Esophagus (tissue), 2 donors: ENCODE results near the gene RPL38. TPM values are rescaled to one million over a fixed set of nuclear protein-coding genes. Genes with fewer than 3 reads are reported as not detected.

ENCODE experiments used
- H3K27ac ChIP-seq, 2 donors: one replicate each; pipeline ENCODE4 v1.5.1; 2013; ENCODE audit warnings: low read depth in 2 of 2, mild to moderate bottlenecking in 2 of 2, inconsistent platforms in 1 of 2, low read length in 1 of 2, moderate library complexity in 1 of 2
- H3K27me3 ChIP-seq, 2 donors: one replicate each; pipeline ENCODE4 v1.6.1; 2013; ENCODE audit warnings: low read length in 2 of 2, control low read depth in 1 of 2, mild to moderate bottlenecking in 1 of 2; ENCODE audit not compliant: insufficient read depth in 2 of 2, control insufficient read depth in 1 of 2
- H3K36me3 ChIP-seq, 2 donors: one replicate each; pipeline ENCODE4 v1.6.1; 2013; ENCODE audit warnings: low read length in 1 of 2; ENCODE audit not compliant: control insufficient read depth in 2 of 2, insufficient read depth in 2 of 2
- H3K4me1 ChIP-seq, 2 donors: one replicate each; pipeline ENCODE4 v1.6.1; 2013; ENCODE audit warnings: low read length in 1 of 2; ENCODE audit not compliant: control insufficient read depth in 2 of 2, insufficient read depth in 2 of 2
- H3K4me3 ChIP-seq, 2 donors: one replicate each; pipeline ENCODE4 v1.5.1; 2013; ENCODE audit warnings: low read length in 2 of 2, mild to moderate bottlenecking in 2 of 2, low read depth in 1 of 2, moderate library complexity in 1 of 2
- H3K9me3 ChIP-seq, 2 donors: one replicate each; pipeline ENCODE4 v1.6.1; 2013; ENCODE audit warnings: mild to moderate bottlenecking in 2 of 2, low read depth in 1 of 2, low read length in 1 of 2, moderate library complexity in 1 of 2; ENCODE audit not compliant: control insufficient read depth in 2 of 2, insufficient read depth in 1 of 2
- WGBS, 2 donors: extraction: QIAGEN DNeasy Blood & Tissue Kit; methylation state at CpG; one replicate each; pipeline ENCODE4 v1.1.7; 2013; 5-methylcytosine and 5-hydroxymethylcytosine counted together
- polyA plus RNA-seq, 2 donors: library from polyadenylated mRNA; stranded (reverse); fragments of 200-250 nt; gene quantifications; one replicate each; pipeline ENCODE4 v1.2.3, GENCODE V29; 2013
- donor health status: healthy with polysubstance abuse.
- donor health status: Bipolar disorder and iron deficiency.

Gene RPL38
- polyA plus RNA-seq, 2 donors: 1,223 to 1,349 TPM

DNA sequence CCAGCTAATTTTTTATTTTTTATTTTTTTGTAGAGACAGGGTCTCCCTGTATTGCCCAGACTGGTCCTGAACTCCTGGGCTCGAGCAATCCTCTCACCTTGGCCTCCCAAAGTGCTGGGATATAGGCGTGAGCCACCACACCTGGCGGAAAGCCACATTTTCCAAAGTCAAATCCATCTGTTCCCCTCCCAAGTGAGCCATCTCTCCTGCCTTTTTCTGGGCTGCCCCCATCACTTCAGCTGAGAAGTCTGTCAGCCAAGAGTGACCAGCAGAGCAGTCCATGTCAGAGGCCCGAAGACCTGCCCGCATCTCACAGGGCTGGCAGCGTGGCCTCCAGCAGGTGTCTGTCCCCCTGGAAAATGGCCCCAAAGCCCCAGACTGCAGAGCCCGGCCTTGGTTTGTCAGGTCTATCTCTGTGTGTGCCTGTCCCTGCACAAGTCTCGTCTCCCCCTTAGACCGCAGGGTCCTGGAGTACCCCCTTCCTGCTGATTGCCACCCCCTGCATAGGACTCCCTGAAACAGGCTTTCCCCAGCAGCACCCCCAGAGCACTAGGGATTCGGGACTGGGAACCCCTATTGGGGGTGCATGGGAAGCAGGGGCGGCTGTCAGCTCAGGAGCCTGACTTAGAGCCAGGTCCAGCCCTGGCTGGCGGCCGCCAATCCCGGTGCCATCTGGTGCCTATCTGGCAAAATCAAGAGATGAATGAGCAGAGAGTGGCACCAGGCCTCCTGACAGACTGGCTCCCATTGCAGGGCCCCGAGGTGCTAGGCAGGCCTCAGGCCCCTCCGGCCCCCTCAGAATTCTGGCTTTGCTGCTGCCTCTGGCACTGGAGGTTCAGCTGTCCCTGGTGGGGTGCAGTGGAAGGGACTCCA is 17.7 kb downstream of the RPL38 start:
- H3K4me1 ChIP-seq: peaks cover 0 to 5% of the 10 kb centered on the region in 2 donors
- no peaks in the 10 kb centered on the region for H3K9me3 ChIP-seq
- H3K4me3 ChIP-seq: no peak overlapping the region
- H3K36me3 ChIP-seq: no peaks in the 10 kb centered on the region
- H3K27ac ChIP-seq: no peak overlapping the region
- WGBS, 2 donors: 92 to 94% methylated on average over 16 of the region's 16 CpGs
- no peaks in the 10 kb centered on the region for H3K27me3 ChIP-seq

DNA sequence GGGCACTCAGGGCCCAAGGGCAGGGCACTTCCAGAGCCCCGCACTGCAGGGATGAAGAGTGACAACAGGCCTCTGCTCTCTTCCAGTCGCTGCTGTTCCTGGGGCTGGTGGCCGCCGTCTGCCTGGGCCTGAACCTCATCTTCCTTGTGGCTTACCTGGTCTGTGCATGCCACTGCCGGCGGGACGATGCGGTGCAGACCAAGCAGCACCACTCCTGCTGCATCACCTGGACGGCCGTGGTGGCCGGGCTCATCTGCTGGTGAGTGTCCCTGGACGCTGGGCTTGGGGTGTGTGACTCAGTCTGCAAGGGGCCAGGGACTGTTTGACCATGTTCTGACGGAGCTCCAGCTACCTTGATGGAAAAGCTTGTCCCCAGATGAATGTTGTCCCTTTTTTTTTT is 18.9 kb downstream of the RPL38 start:
- WGBS, 2 donors: 91 to 92% methylated on average over 13 of the region's 13 CpGs
- Histone ChIP-seq H3K27ac (no peak overlapping the region), H3K9me3 (no peaks in the 10 kb centered on the region), H3K4me3 (no peak overlapping the region), H3K27me3 (no peaks in the 10 kb centered on the region), H3K4me1 (peaks cover 0 to 5% of the 10 kb centered on the region in 2 donors), H3K36me3 (no peaks in the 10 kb centered on the region)

GRCh38 chr17:74223901-74224300 is 20.4 kb downstream of the RPL38 start:
- Histone ChIP-seq H3K36me3 (no peaks in the 10 kb centered on the region), H3K4me3 (no peak overlapping the region), H3K27me3 (no peaks in the 10 kb centered on the region), H3K9me3 (no peaks in the 10 kb centered on the region), H3K27ac (no peak overlapping the region), H3K4me1 (peaks cover 0 to 5% of the 10 kb centered on the region in 2 donors)
- WGBS, 2 donors: 88 to 90% methylated on average over 14 of the region's 14 CpGs

DNA sequence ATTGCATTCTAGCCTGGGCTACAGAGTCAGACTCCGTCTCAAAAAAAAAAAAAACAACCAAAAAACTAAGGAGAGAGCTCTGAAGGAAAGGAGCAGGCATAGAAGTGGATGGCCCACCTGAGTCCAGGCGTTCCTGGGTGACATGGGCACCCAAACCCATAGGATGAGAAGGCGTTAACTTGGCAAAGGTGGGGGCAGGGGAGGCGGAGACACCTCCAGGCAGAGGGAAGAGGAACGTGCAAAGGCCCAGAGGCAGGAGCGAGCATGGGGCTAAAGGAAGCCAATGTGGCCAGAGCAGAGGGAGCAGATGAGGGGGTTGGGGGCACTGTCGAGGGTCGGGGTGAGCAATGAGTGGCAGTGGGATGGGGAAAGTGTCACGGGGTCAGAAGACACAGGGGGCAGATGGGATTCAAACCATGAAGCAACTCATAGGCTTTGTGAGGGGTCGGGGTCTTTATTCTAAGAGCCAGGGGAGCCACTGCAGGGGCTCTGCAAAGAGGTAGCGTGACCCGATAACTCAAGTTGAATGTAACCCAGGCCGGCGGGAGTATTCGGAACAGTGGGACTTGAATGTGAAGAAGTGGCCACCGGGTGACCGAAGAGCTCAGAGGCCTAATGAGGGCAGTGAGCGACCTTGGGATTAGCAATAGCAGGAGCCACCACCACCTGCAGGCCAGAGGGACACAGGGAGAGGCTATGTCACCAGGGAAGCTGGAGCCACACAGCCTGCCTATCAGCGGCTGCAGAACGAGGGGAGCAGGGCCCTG is 21.7 kb downstream of the RPL38 start:
- H3K36me3 ChIP-seq: no peaks in the 10 kb centered on the region
- H3K4me1 ChIP-seq: peaks cover 0 to 5% of the 10 kb centered on the region in 2 donors
- WGBS, 2 donors: 92% methylated on average over 20 of the region's 20 CpGs
- no peak overlapping the region for H3K4me3 ChIP-seq
- H3K27ac ChIP-seq: no peak overlapping the region
- H3K9me3 ChIP-seq: no peaks in the 10 kb centered on the region
- H3K27me3 ChIP-seq: no peaks in the 10 kb centered on the region

DNA sequence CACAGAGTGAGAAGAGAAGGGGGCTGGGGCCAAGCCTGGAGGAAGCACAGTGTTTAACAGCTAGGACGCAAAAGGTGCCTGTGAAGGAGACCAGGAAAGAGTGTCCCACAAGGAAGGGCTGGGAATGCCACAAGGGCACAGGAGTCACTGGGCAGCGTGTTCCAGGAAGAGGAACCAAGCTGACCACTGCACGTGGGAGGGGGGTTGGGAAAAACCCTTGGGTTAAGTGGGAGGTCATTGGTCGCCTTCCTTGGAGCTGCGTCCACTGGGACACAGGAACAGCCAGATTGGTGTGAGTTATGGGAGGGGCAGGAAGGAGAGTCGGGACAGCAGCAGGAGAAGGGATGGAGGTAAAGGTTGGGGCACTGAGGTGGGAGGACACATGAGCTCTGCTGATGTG is 22.8 kb downstream of the RPL38 start:
- Histone ChIP-seq H3K4me1 (peaks cover 2 to 5% of the 10 kb centered on the region in 2 donors), H3K36me3 (peaks cover 0 to 2% of the 10 kb centered on the region in 2 donors), H3K27me3 (no peaks in the 10 kb centered on the region), H3K27ac (no peak overlapping the region), H3K9me3 (no peaks in the 10 kb centered on the region), H3K4me3 (no peak overlapping the region)
- 77 to 80% methylated on average over 6 of the region's 6 CpGs for WGBS, 2 donors

- H3K27ac ChIP-seq: no peak overlapping the region
- H3K9me3 ChIP-seq: no peaks in the 10 kb centered on the region
- WGBS, 2 donors: 87 to 88% methylated on average over 10 of the region's 10 CpGs
- H3K4me1 ChIP-seq: peaks cover 2 to 5% of the 10 kb centered on the region in 2 donors
- no peak overlapping the region for H3K4me3 ChIP-seq
- H3K27me3 ChIP-seq: no peaks in the 10 kb centered on the region
- H3K36me3 ChIP-seq: peaks cover 0 to 2% of the 10 kb centered on the region in 2 donors
Measured at GRCh38 chr17:74227271-74228080, 24.0 kb downstream of the RPL38 start.

- Histone ChIP-seq H3K27me3 (no peaks in the 10 kb centered on the region), H3K4me1 (peaks cover 2 to 5% of the 10 kb centered on the region in 2 donors), H3K27ac (no peak overlapping the region), H3K9me3 (no peaks in the 10 kb centered on the region), H3K36me3 (peaks cover 0 to 2% of the 10 kb centered on the region in 2 donors), H3K4me3 (no peak overlapping the region)
- 84 to 91% methylated on average over 5 of the region's 5 CpGs for WGBS, 2 donors
Measured at GRCh38 chr17:74228306-74228978, 25.0 kb downstream of the RPL38 start.

- Histone ChIP-seq H3K27ac (no peak overlapping the region), H3K27me3 (no peaks in the 10 kb centered on the region), H3K9me3 (no peaks in the 10 kb centered on the region), H3K4me3 (no peak overlapping the region), H3K36me3 (peaks cover 0 to 2% of the 10 kb centered on the region in 2 donors), H3K4me1 (peaks cover 0 to 4% of the 10 kb centered on the region in 2 donors)
- WGBS, 2 donors: 93% methylated on average over 16 of the region's 16 CpGs
Measured at GRCh38 chr17:74230896-74231295, 27.4 kb downstream of the RPL38 start.
